NT2/D1 (cell line): ENCODE measurements around the gene RHBDL1.
"Not testable (repeated sequence)": the region's sequence is repeated elsewhere in the genome, so short reads cannot be mapped to it uniquely, and the experiment has no call there.

Source experiments
- SUZ12 ChIP-seq: IDR thresholded peaks from 2 replicates; pipeline ENCODE4 v1.6.1; 2011; ENCODE audit not compliant: insufficient read length, insufficient read depth; ENCODE audit errors: extremely low read depth
- YY1 ChIP-seq: IDR thresholded peaks from 2 replicates; pipeline ENCODE4 v1.6.1; 2011; ENCODE audit not compliant: insufficient read length, insufficient read depth

GRCh38 chr16:691242-691641 lies 15.8 kb downstream of the RHBDL1 start:
- TF ChIP-seq YY1, SUZ12: not testable (repeated sequence)
